ENCODE results near the gene KRT9. TPM values are rescaled to one million over a fixed set of nuclear protein-coding genes. Genes with fewer than 3 reads are reported as not detected.

Gene KRT9
- total RNA-seq, 1 experiment from 2014 or later: 0.15 TPM

GRCh38 chr17:41519501-41520224 is 52.2 kb downstream of the KRT9 start:
- Histone ChIP-seq H3K27ac (ENCODE audit: low read depth, low read length) (peak overlapping the region; percentile 99), H3K4me1 (ENCODE audit: control insufficient read depth in 1 of 2, insufficient read depth in 2 of 2, low read length in 2 of 2) (peaks cover 57 to 72% of the 10 kb centered on the region in 2 experiments), H4K20me1 (ENCODE audit: insufficient read depth) (no peaks in the 10 kb centered on the region), H2AFZ (ENCODE audit: low read depth, low read length, poor library complexity, severe bottlenecking) (no peak overlapping the region), H3K79me2 (ENCODE audit: insufficient read depth, low read length) (no peaks in the 10 kb centered on the region), H3K4me2 (ENCODE audit: low read length) (peak overlapping the region; percentile 78), H3K27me3 (ENCODE audit: insufficient read depth, low read length) (no peaks in the 10 kb centered on the region), H3K4me3 (replicated peaks in 1 of 2; ENCODE audit: low read depth in 1 of 2, low read length in 2 of 2) (0 out of 4 replicates have a peak overlapping the region, but pooled peaks of 1 of the 2 experiments have one; percentile 1), H3K9me2 (ENCODE audit: insufficient read depth) (no peaks in the 10 kb centered on the region), H3K36me3 (ENCODE audit: control insufficient read depth in 1 of 2, insufficient read depth in 2 of 2, low read length in 2 of 2) (peaks cover 3 to 15% of the 10 kb centered on the region in 2 experiments; a peak in 2 of 4 replicates), H3K9ac (ENCODE audit: low read length) (peak overlapping the region; percentile 99), H3K9me3 (ENCODE audit: control insufficient read depth in 1 of 2, insufficient read depth in 1 of 2, low read depth in 1 of 2, low read length in 2 of 2) (no peaks in the 10 kb centered on the region)
- DNase-seq (ENCODE audit: low read depth, low spot score) (no peak), ATAC-seq (no peak)
- peak; percentile 13 for TF ChIP-seq TCF7L2 (IDR thresholded peaks at IDR 0.05; ENCODE audit: borderline replicate concordance, extremely low read depth, insufficient read depth, insufficient read length)
- TF ChIP-seq RAD21 (IDR thresholded peaks at IDR 0.05; ENCODE audit: low read depth): no peak
- TF ChIP-seq ELF1 (IDR thresholded peaks at IDR 0.05; ENCODE audit: borderline replicate concordance, low read depth): no peak
- no peak for TF ChIP-seq CBX3 (IDR thresholded peaks at IDR 0.05; ENCODE audit: low read depth)
- no peak for TF ChIP-seq YY1 (IDR thresholded peaks at IDR 0.05; ENCODE audit: extremely low read depth, insufficient replicate concordance, low read depth, low read length)
- no peak for TF ChIP-seq SIN3A (IDR thresholded peaks at IDR 0.05; ENCODE audit: low read depth)
- TF ChIP-seq, protein P1, sequence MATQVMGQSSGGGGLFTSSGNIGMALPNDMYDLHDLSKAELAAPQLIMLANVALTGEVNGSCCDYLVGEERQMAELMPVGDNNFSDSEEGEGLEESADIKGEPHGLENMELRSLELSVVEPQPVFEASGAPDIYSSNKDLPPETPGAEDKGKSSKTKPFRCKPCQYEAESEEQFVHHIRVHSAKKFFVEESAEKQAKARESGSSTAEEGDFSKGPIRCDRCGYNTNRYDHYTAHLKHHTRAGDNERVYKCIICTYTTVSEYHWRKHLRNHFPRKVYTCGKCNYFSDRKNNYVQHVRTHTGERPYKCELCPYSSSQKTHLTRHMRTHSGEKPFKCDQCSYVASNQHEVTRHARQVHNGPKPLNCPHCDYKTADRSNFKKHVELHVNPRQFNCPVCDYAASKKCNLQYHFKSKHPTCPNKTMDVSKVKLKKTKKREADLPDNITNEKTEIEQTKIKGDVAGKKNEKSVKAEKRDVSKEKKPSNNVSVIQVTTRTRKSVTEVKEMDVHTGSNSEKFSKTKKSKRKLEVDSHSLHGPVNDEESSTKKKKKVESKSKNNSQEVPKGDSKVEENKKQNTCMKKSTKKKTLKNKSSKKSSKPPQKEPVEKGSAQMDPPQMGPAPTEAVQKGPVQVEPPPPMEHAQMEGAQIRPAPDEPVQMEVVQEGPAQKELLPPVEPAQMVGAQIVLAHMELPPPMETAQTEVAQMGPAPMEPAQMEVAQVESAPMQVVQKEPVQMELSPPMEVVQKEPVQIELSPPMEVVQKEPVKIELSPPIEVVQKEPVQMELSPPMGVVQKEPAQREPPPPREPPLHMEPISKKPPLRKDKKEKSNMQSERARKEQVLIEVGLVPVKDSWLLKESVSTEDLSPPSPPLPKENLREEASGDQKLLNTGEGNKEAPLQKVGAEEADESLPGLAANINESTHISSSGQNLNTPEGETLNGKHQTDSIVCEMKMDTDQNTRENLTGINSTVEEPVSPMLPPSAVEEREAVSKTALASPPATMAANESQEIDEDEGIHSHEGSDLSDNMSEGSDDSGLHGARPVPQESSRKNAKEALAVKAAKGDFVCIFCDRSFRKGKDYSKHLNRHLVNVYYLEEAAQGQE (IDR thresholded peaks at IDR 0.05; ENCODE audit: low read depth): no peak
- TF ChIP-seq ZFX (IDR thresholded peaks at IDR 0.05): no peak
- TF ChIP-seq CEBPB (IDR thresholded peaks at IDR 0.05; ENCODE audit: low read depth): no peak
- TF ChIP-seq EZH2 (IDR thresholded peaks at IDR 0.05): no peak
- no peak for TF ChIP-seq SRF (IDR thresholded peaks at IDR 0.05; ENCODE audit: low read depth)
- TF ChIP-seq POLR2A (IDR thresholded peaks at IDR 0.05; ENCODE audit: borderline replicate concordance, extremely low read depth, insufficient read depth, insufficient read length): no peak
- TF ChIP-seq, protein P2, sequence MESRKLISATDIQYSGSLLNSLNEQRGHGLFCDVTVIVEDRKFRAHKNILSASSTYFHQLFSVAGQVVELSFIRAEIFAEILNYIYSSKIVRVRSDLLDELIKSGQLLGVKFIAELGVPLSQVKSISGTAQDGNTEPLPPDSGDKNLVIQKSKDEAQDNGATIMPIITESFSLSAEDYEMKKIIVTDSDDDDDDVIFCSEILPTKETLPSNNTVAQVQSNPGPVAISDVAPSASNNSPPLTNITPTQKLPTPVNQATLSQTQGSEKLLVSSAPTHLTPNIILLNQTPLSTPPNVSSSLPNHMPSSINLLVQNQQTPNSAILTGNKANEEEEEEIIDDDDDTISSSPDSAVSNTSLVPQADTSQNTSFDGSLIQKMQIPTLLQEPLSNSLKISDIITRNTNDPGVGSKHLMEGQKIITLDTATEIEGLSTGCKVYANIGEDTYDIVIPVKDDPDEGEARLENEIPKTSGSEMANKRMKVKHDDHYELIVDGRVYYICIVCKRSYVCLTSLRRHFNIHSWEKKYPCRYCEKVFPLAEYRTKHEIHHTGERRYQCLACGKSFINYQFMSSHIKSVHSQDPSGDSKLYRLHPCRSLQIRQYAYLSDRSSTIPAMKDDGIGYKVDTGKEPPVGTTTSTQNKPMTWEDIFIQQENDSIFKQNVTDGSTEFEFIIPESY (IDR thresholded peaks at IDR 0.05; ENCODE audit: extremely low read depth, insufficient replicate concordance, low read length): no peak
- TF ChIP-seq JUND (IDR thresholded peaks at IDR 0.05): no peak
- peak; percentile 24 for TF ChIP-seq POLR2AphosphoS5 (IDR thresholded peaks at IDR 0.05; ENCODE audit: low read depth, low read length)
- ChIA-PET CTCF (interaction anchor here (0.9 to 8.9 kb wide), 3 partner anchors 30 to 143 kb away, joined by 3 to 77 read pairs (median 3); no protein-coding TSS in a partner anchor), RAD21 (ENCODE audit: low non-redundant PET in 1 of 2, low total read pairs in 2 of 2, uncharacterized antibody in 2 of 2, unreplicated experiment in 2 of 2) (no interaction called here), POLR2A (interaction anchor here (1.3 to 12.9 kb wide), 6 partner anchors 9 to 610 kb away, joined by 3 to 148 read pairs (median 10); partner anchors contain the start of genes EIF1 and KRT19)
- intact Hi-C loops (cut with micrococcal nuclease): loop anchor here (2.0 kb wide), 1 partner anchor 611 kb away; no protein-coding TSS in a partner anchor
- no TSS peak for BruUV-seq (replicated peaks)
